Astrocyte of the cerebellum (primary cell): ENCODE data around the gene ADSS1.
"Not testable (repeated sequence)": the region's sequence is repeated elsewhere in the genome, so short reads cannot be mapped to it uniquely, and the experiment has no call there.

ENCODE experiments used
- DNase-seq: peaks from one replicate; pipeline ENCODE4 v3.0.0-alpha.2; 2011; ENCODE audit warnings: low read depth
- H3K4me3 ChIP-seq: 2 replicates; pipeline ENCODE4 v1.5.1; 2011; ENCODE audit warnings: mild to moderate bottlenecking, low read depth, low read length, moderate library complexity
- CTCF ChIP-seq: IDR thresholded peaks from 2 replicates; pipeline ENCODE4 v1.5.1; 2012; ENCODE audit warnings: low read length, low read depth, moderate library complexity, mild to moderate bottlenecking; ENCODE audit errors: missing control alignments
- in situ Hi-C: cut with HindIII; loops from 2 replicates; pipeline ENCODE4 v1.10.0; 2017; ENCODE audit warnings: low sequenced_read_pairs

The ADSS1 gene

DNA sequence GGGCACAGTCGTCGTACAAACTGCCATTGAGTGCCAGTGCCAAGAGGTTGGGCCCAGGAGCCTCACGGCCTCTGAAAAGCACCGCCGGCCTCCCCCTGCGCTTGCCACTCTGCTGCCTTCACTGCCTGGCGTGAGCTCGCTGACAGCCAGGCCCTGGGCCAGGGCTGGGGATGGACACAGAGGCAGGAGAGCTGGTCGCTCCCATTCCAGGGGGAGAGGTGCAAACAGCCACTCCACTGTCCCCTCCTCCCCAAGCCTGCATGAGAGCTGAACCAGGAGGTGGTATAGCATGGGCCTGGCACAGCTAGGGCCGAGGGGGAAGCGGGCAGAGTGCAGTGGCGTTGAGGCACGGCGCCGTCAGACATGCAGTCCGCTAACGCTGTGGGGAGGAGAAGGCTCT lies 4.6 kb downstream of the ADSS1 start:
- TF ChIP-seq CTCF = no peak
- no peak overlapping the region for H3K4me3 ChIP-seq
- no peak for DNase-seq
- in situ Hi-C loops = no loop called here

- DNase-seq, H3K4me3 ChIP-seq, in situ Hi-C loops: not testable (repeated sequence)
Observed at GRCh38 chr14:104729176-104729834, 5.3 kb downstream of the ADSS1 start.

GRCh38 chr14:104729835-104730181 lies 5.8 kb downstream of the ADSS1 start:
- DNase-seq = no peak
- in situ Hi-C loops = no loop called here
- no peak overlapping the region for H3K4me3 ChIP-seq
- TF ChIP-seq CTCF = no peak

- in situ Hi-C loops = no loop called here
- H3K4me3 ChIP-seq = no peak overlapping the region
- DNase-seq = no peak
- TF ChIP-seq CTCF = no peak
Observed at GRCh38 chr14:104730487-104730886, 6.5 kb downstream of the ADSS1 start.

- peak; percentile 55 for TF ChIP-seq CTCF
- in situ Hi-C loops = no loop called here
- no peak overlapping the region for H3K4me3 ChIP-seq
- no peak for DNase-seq
Observed at GRCh38 chr14:104731320-104732294, 7.6 kb downstream of the ADSS1 start.

- H3K4me3 ChIP-seq = no peak overlapping the region
- in situ Hi-C loops = no loop called here
- TF ChIP-seq CTCF = no peak
Observed at GRCh38 chr14:104732355-104732804, 8.4 kb downstream of the ADSS1 start.

GRCh38 chr14:104732931-104733681 lies 9.1 kb downstream of the ADSS1 start:
- no peak overlapping the region for H3K4me3 ChIP-seq
- in situ Hi-C loops = no loop called here
- no peak for TF ChIP-seq CTCF
- DNase-seq = no peak

More at GRCh38 chr14:104732355-104732804, 8.4 kb downstream of the ADSS1 start:
- DNase-seq = no peak
